KMS-11 (cell line): ENCODE data around the gene C1RL.
"Not testable (repeated sequence)": the region's sequence is repeated elsewhere in the genome, so short reads cannot be mapped to it uniquely, and the experiment has no call there.

Source experiments
- H2AFZ ChIP-seq: fragments of 200-600 bp; sonication (generic); 2 replicates; pipeline ENCODE4 v1.6.1; 2016; ENCODE audit warnings: antibody characterized with exemption, mixed run types, low read depth
- H3K27ac ChIP-seq: fragments of 200-600 bp; sonication (generic); 2 replicates; pipeline ENCODE4 v1.6.1; 2016; ENCODE audit warnings: mild to moderate bottlenecking, mixed run types
- H3K27me3 ChIP-seq: fragments of 200-600 bp; sonication (generic); 2 replicates; pipeline ENCODE4 v1.6.1; 2017; ENCODE audit warnings: mild to moderate bottlenecking, low read depth, mixed run types, moderate library complexity; ENCODE audit not compliant: insufficient read depth
- H3K36me3 ChIP-seq: fragments of 200-600 bp; sonication (generic); 2 replicates; pipeline ENCODE4 v1.6.1; 2017; ENCODE audit warnings: mild to moderate bottlenecking, mixed run types; ENCODE audit not compliant: insufficient read depth
- H3K4me1 ChIP-seq: fragments of 200-600 bp; sonication (generic); 2 replicates; pipeline ENCODE4 v1.6.1; 2016; ENCODE audit warnings: mild to moderate bottlenecking, low read depth, mixed run types; ENCODE audit not compliant: poor library complexity, severe bottlenecking
- H3K4me2 ChIP-seq: fragments of 200-600 bp; sonication (generic); 2 replicates; pipeline ENCODE4 v1.7.0; 2016; ENCODE audit warnings: mild to moderate bottlenecking, mixed run types
- H3K4me3 ChIP-seq: fragments of 200-600 bp; sonication (generic); IDR thresholded peaks from 2 replicates; pipeline ENCODE4 v1.6.1; 2017; ENCODE audit warnings: low read depth, low read length, mixed read lengths; ENCODE audit not compliant: insufficient read depth
- H3K79me2 ChIP-seq: fragments of 200-600 bp; sonication (generic); 2 replicates; pipeline ENCODE4 v1.6.1; 2016; ENCODE audit warnings: low read depth, mixed run types; ENCODE audit not compliant: insufficient read depth
- H3K9ac ChIP-seq: fragments of 200-600 bp; sonication (generic); 2 replicates; pipeline ENCODE4 v1.6.1; 2016; ENCODE audit warnings: mild to moderate bottlenecking, mixed run types
- H4K20me1 ChIP-seq: fragments of 200-600 bp; sonication (generic); 2 replicates; pipeline ENCODE4 v1.6.1; 2016; ENCODE audit warnings: mild to moderate bottlenecking, mixed run types; ENCODE audit not compliant: insufficient read depth
- CTCF ChIP-seq: fragments of 200-600 bp; sonication (generic); conservative IDR thresholded peaks from 2 replicates; pipeline ENCODE4 v1.6.1; 2017; ENCODE audit warnings: low read depth, mild to moderate bottlenecking, antibody characterized with exemption, low read length, moderate library complexity, mixed read lengths

Gene C1RL

GRCh38 chr12:7054925-7055324 is 54.1 kb downstream of the C1RL start:
- no peaks in the 10 kb centered on the region for H3K27me3 ChIP-seq
- H3K4me2 ChIP-seq, result no peak overlapping the region
- H3K79me2 ChIP-seq, result no peaks in the 10 kb centered on the region
- no peak overlapping the region for H3K9ac ChIP-seq
- no peaks in the 10 kb centered on the region for H3K36me3 ChIP-seq
- H3K4me1 ChIP-seq, result peaks cover 18% of the 10 kb centered on the region
- no peak overlapping the region for H3K4me3 ChIP-seq
- no peak overlapping the region for H3K27ac ChIP-seq
- no peaks in the 10 kb centered on the region for H4K20me1 ChIP-seq
- TF ChIP-seq CTCF, result no peak
- no peak overlapping the region for H2AFZ ChIP-seq

GRCh38 chr12:7049973-7050372 is 59.0 kb downstream of the C1RL start:
- not testable (repeated sequence) for H4K20me1 ChIP-seq, H3K4me2 ChIP-seq, H3K27ac ChIP-seq, H3K79me2 ChIP-seq, H2AFZ ChIP-seq, H3K27me3 ChIP-seq, H3K4me3 ChIP-seq, H3K36me3 ChIP-seq, H3K9ac ChIP-seq
- H3K4me1 ChIP-seq, result peaks cover 19% of the 10 kb centered on the region

GRCh38 chr12:7049445-7049951 is 59.5 kb downstream of the C1RL start:
- not testable (repeated sequence) for H3K79me2 ChIP-seq, H4K20me1 ChIP-seq, H3K27ac ChIP-seq, H2AFZ ChIP-seq, H3K4me3 ChIP-seq, H3K4me2 ChIP-seq, H3K9ac ChIP-seq, H3K36me3 ChIP-seq, H3K27me3 ChIP-seq
- H3K4me1 ChIP-seq, result peaks cover 19% of the 10 kb centered on the region

- Histone ChIP-seq H3K27ac (no peak overlapping the region), H4K20me1 (no peaks in the 10 kb centered on the region), H3K36me3 (no peaks in the 10 kb centered on the region), H3K27me3 (no peaks in the 10 kb centered on the region), H3K79me2 (no peaks in the 10 kb centered on the region), H3K9ac (no peak overlapping the region), H3K4me2 (no peak overlapping the region), H2AFZ (no peak overlapping the region), H3K4me3 (no peak overlapping the region), H3K4me1 (peaks cover 10% of the 10 kb centered on the region)
- no peak for TF ChIP-seq CTCF
Observed at GRCh38 chr12:7047306-7047705, 61.7 kb downstream of the C1RL start.

GRCh38 chr12:7046383-7047105 is 62.5 kb downstream of the C1RL start:
- Histone ChIP-seq H2AFZ (no peak overlapping the region), H3K4me3 (no peak overlapping the region), H3K79me2 (no peaks in the 10 kb centered on the region), H3K27me3 (no peaks in the 10 kb centered on the region), H3K36me3 (no peaks in the 10 kb centered on the region), H3K4me2 (no peak overlapping the region), H4K20me1 (no peaks in the 10 kb centered on the region), H3K27ac (no peak overlapping the region), H3K9ac (no peak overlapping the region), H3K4me1 (peaks cover 7% of the 10 kb centered on the region)
- TF ChIP-seq CTCF, result no peak
